Small intestine (tissue), 7 donors: ENCODE measurements around the gene STS. TPM values are rescaled to one million over a fixed set of nuclear protein-coding genes. Genes with fewer than 3 reads are reported as not detected.
"Not testable (repeated sequence)": the region's sequence is repeated elsewhere in the genome, so short reads cannot be mapped to it uniquely, and the experiment has no call there.

Experiments used
- DNase-seq, 2 donors: peaks; one replicate each; pipeline versions ENCODE4 v3.0.0 to v3.0.0-alpha.2; 2013
- FAIRE-seq: peaks from 2 replicates; lab custom pipeline; 2012; peaks lifted over from hg19 to GRCh38; lab: Jason Lieb, UNC
- H3K27ac ChIP-seq, 3 donors: one replicate each; pipeline ENCODE4 v1.5.1; 2013; ENCODE audit warnings: low read length in 2 of 3, mild to moderate bottlenecking in 2 of 3, control low read depth in 1 of 3, inconsistent platforms in 1 of 3, low read depth in 1 of 3, moderate library complexity in 1 of 3
- H3K27me3 ChIP-seq, 3 donors: one replicate each; pipeline ENCODE4 v1.6.1; 2013; ENCODE audit warnings: low read length in 3 of 3, inconsistent platforms in 1 of 3; ENCODE audit not compliant: control insufficient read depth in 3 of 3, insufficient read depth in 3 of 3
- H3K36me3 ChIP-seq, 3 donors: one replicate each; pipeline ENCODE4 v1.6.1; 2013; ENCODE audit warnings: low read length in 3 of 3, inconsistent platforms in 1 of 3, low read depth in 1 of 3, mild to moderate bottlenecking in 1 of 3, moderate library complexity in 1 of 3; ENCODE audit not compliant: control insufficient read depth in 3 of 3, insufficient read depth in 2 of 3
- H3K4me1 ChIP-seq, 3 donors: one replicate each; pipeline ENCODE4 v1.6.1; 2013; ENCODE audit warnings: low read length in 2 of 3, inconsistent platforms in 1 of 3, low read depth in 1 of 3, mild to moderate bottlenecking in 1 of 3, moderate library complexity in 1 of 3; ENCODE audit not compliant: control insufficient read depth in 3 of 3, insufficient read depth in 2 of 3
- H3K4me3 ChIP-seq, 3 donors: one replicate each; pipeline ENCODE4 v1.5.1; 2013; ENCODE audit warnings: low read length in 3 of 3, control low read depth in 1 of 3, inconsistent platforms in 1 of 3, low read depth in 1 of 3, mild to moderate bottlenecking in 1 of 3, moderate library complexity in 1 of 3
- H3K9me3 ChIP-seq, 2 donors: one replicate each; pipeline ENCODE4 v1.6.1; 2013; ENCODE audit warnings: low read depth in 1 of 2, low read length in 1 of 2; ENCODE audit not compliant: control insufficient read depth in 2 of 2, insufficient read depth in 1 of 2
- WGBS, 3 donors: extraction: QIAGEN DNeasy Blood & Tissue Kit; methylation state at CpG; one replicate each; pipeline ENCODE4 v1.1.7; 2013; 5-methylcytosine and 5-hydroxymethylcytosine counted together
- polyA plus RNA-seq, 4 donors: library from polyadenylated mRNA; stranded (reverse) in 3 of 4; unstranded in 1 of 4; fragments of 200-250 nt in 3 of 4; fragments of 120-200 nt in 1 of 4; gene quantifications; one replicate each; pipeline versions ENCODE4 v1.2.1 to v1.2.3, GENCODE V29; 2013
- donor health status: healthy with polysubstance abuse.
- donor health status: control.
- donor health status: control.
- donor health status: Bipolar disorder and iron deficiency.
- donor health status: healthy.

STS gene
- polyA plus RNA-seq, 4 donors: 0.67 to 4.9 (median 2.4) TPM

DNA sequence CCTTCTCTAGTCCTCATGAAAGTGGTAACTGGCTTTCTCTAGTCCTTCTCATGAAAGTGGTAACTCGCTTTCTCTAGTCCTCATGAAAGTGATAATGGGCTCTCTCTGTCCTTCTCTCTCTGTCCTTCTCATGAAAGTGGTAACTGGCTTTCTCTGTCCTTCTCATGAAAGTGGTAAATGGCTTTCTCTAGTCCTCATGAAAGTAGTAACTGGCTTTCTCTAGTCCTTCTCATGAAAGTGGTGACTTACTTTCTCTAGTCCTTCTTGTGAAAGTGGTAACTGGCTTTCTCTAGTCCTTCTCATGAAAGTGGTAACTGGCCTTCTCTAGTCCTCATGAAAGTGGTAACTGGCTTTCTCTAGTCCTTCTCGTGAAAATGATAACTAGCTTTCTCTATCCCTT, 31.3 kb downstream of the STS start:
- H3K27ac ChIP-seq, H3K27me3 ChIP-seq, H3K9me3 ChIP-seq, H3K36me3 ChIP-seq, H3K4me1 ChIP-seq, DNase-seq, FAIRE-seq, H3K4me3 ChIP-seq: not testable (repeated sequence)
- WGBS, 3 donors: 80 to 97% (median 90%) methylated on average over 2 of the region's 2 CpGs

DNA sequence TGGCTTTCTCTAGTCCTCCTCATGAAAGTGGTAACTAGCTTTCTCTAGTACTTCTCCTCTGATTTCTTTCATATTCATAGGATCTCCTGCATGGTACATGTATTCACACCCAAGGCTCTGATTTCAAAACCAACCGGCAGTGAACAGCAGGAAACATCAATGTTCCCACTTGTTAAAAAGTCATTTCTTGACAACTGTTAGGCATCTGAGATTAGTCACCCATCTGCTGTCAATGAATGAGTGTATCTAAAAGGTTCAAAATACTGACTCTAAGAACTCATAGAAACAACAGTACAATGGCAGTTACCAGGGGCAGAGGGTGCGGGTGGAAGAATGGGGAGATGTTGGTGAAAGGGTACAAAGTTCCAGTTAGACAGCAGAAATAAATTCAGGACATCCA, 31.9 kb downstream of the STS start:
- Histone ChIP-seq H3K4me3 (no peak overlapping the region), H3K36me3 (no peaks in the 10 kb centered on the region), H3K27ac (no peak overlapping the region), H3K27me3 (no peaks in the 10 kb centered on the region), H3K9me3 (no peaks in the 10 kb centered on the region), H3K4me1 (no peaks in the 10 kb centered on the region)
- FAIRE-seq (no peak), DNase-seq (no peak)
- 80 to 93% (median 84%) methylated on average over 2 of the region's 2 CpGs for WGBS, 3 donors

DNA sequence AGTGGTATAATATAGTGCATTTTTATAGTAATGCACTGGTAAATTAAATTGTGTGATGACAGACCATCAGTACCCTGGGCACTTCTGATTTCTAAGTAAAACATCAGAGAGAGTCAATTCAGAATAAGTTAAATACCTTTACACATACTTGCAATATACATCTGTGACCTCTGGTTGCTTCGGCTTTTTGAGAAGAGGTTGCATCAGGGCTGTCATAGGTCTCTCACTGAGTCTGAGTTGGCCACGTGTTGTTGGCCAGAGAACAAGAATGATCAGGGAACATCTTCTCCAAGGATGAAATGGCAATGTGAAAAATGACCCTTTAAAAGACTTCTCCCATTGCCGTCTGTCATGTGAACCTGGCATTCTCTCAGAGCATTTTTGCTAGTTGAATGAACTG, 37.3 kb downstream of the STS start:
- Histone ChIP-seq H3K36me3 (no peaks in the 10 kb centered on the region), H3K27ac (no peak overlapping the region), H3K4me1 (no peaks in the 10 kb centered on the region), H3K9me3 (no peaks in the 10 kb centered on the region), H3K4me3 (no peak overlapping the region), H3K27me3 (no peaks in the 10 kb centered on the region)
- no peak for DNase-seq
- 72 to 82% (median 81%) methylated on average over 3 of the region's 3 CpGs for WGBS, 3 donors
- FAIRE-seq: no peak

DNA sequence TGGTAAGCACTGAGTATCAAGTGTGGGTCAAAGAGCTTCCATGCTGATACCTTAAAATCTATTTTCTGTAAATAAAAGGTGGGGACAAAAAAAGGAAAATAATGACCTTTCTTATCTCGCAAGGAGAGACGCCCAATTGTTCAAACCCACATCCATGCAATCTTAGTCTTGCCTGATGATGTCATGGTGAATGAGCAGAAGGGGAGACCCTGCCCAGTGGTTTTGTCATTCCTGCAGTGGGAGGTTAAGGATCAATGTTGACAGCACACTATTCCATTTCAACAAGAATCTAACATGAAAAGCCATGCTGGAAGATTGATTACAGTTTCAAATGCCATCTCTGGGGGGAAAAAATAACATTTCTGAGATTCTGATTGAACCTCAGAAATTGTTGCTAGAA, 41.2 kb downstream of the STS start:
- H3K36me3 ChIP-seq: no peaks in the 10 kb centered on the region
- FAIRE-seq: no peak
- no peaks in the 10 kb centered on the region for H3K27me3 ChIP-seq
- 80 to 91% (median 86%) methylated on average over 2 of the region's 2 CpGs for WGBS, 3 donors
- DNase-seq: no peak
- H3K4me1 ChIP-seq: no peaks in the 10 kb centered on the region
- H3K27ac ChIP-seq: no peak overlapping the region
- H3K4me3 ChIP-seq: no peak overlapping the region
- H3K9me3 ChIP-seq: no peaks in the 10 kb centered on the region

DNA sequence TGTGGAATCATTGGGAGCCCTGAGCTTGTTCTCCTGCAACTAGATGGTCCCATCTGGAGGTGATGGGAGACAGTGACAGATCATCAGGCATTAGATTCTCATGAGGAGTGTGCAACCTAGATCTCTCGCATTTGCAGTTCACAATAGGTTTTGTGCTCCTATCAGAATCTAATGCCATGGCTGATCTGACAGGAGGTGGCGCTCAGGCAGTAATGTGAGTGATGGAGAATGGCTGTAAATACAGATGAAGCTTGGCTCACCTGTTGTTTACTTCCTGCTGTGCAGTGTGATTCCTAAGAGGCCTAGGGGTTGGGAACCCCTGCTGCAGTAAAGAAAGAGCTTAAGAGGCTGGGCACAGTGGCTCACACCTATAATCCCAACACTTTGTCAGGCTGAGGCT, 42.6 kb downstream of the STS start:
- 83 to 97% (median 97%) methylated on average over 2 of the region's 2 CpGs for WGBS, 3 donors
- DNase-seq (no peak), FAIRE-seq (no peak)
- no peaks in the 10 kb centered on the region for H3K36me3 ChIP-seq
- no peaks in the 10 kb centered on the region for H3K4me1 ChIP-seq
- H3K9me3 ChIP-seq: no peaks in the 10 kb centered on the region
- H3K4me3 ChIP-seq: no peak overlapping the region
- H3K27ac ChIP-seq: no peak overlapping the region
- no peaks in the 10 kb centered on the region for H3K27me3 ChIP-seq

DNA sequence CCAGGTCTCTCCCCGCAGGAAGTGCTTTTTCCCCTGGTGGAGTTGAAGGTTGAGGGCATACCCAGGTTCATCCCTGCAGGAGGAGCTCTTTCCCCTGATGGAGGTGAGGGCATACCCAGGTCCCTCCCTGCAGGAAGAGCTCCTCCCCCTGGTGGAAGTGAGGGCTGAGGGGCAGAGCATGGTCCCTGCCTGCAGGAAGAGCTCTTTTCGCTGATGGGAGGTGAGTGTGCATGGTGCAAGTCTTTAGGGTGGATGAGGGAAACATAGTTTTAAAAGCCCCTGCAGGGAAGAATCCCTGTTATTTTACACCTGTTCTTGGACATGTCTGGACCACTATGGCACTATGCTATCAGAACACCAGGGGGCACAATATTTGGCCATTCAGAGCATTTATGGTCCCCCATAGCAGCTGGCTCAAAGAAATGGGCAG, 44.2 kb downstream of the STS start:
- WGBS, 3 donors: 82 to 96% (median 89%) methylated on average over 2 of the region's 2 CpGs
- Histone ChIP-seq H3K27ac (no peak overlapping the region), H3K27me3 (no peaks in the 10 kb centered on the region), H3K4me3 (no peak overlapping the region), H3K36me3 (no peaks in the 10 kb centered on the region), H3K9me3 (no peaks in the 10 kb centered on the region), H3K4me1 (no peaks in the 10 kb centered on the region)
- DNase-seq (no peak), FAIRE-seq (no peak)

DNA sequence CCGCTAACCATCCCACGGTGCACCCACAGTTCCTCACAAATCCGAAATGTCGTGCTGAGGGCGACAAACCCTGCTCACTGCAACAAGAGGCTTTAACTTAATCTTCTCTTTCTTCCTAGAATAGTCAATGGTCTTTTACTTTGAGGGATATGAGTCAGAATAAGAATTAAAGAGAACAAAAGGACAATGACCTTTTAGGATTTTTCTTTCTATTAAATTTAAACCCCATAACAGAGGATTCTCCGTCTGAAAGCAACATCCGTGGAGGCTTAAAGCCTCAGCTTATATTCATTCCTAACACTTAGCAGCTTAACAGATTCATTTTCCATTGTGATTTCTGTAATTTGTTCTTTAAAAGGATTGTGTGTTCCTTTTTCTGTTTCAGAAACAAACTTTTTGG, 45.4 kb downstream of the STS start:
- H3K27ac ChIP-seq: no peak overlapping the region
- DNase-seq (no peak), FAIRE-seq (no peak)
- H3K9me3 ChIP-seq: no peaks in the 10 kb centered on the region
- no peaks in the 10 kb centered on the region for H3K27me3 ChIP-seq
- WGBS, 3 donors: 96 to 99% (median 97%) methylated on average over 7 of the region's 7 CpGs
- H3K36me3 ChIP-seq: no peaks in the 10 kb centered on the region
- H3K4me1 ChIP-seq: no peaks in the 10 kb centered on the region
- no peak overlapping the region for H3K4me3 ChIP-seq

DNA sequence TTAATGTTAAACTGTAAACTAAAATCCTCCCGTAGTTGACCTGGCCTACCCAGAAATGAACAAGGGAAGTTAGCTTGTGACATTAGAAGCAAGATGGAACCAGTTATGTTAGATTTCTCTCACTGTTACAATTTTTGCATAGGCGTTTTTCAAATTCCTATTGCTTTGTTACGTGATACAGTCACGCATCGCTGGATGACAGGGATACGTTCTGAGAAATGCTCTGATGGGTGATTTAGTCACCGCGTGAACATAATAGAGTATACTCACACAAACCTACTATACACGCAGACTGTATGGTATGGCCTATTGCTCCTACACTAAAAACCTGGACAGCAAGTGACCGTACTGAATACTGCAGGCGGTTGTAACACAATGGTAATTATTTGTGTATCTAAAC, 47.1 kb downstream of the STS start:
- Histone ChIP-seq H3K9me3 (no peaks in the 10 kb centered on the region), H3K4me1 (no peaks in the 10 kb centered on the region), H3K4me3 (no peak overlapping the region), H3K36me3 (no peaks in the 10 kb centered on the region), H3K27me3 (no peaks in the 10 kb centered on the region), H3K27ac (no peak overlapping the region)
- no peak for DNase-seq
- no peak for FAIRE-seq
- 97 to 99% (median 97%) methylated on average over 11 of the region's 11 CpGs for WGBS, 3 donors
